DND-41 (cell line): Measurements from ENCODE around the gene TNIP3.

Source experiments
- EZH2 ChIP-seq: IDR thresholded peaks from 3 replicates; pipeline ENCODE4 v1.6.1; 2012; ENCODE audit warnings: borderline replicate concordance, low read depth, mild to moderate bottlenecking, moderate library complexity, low read length, inconsistent platforms; ENCODE audit not compliant: severe bottlenecking
- TF ChIP-seq, protein P1 (sequence below): IDR thresholded peaks from 2 replicates; pipeline ENCODE4 v1.5.1; 2012; ENCODE audit warnings: borderline replicate concordance, low read length, moderate library complexity, mild to moderate bottlenecking; ENCODE audit not compliant: poor library complexity, severe bottlenecking; ENCODE audit errors: extremely low read depth

DNA sequence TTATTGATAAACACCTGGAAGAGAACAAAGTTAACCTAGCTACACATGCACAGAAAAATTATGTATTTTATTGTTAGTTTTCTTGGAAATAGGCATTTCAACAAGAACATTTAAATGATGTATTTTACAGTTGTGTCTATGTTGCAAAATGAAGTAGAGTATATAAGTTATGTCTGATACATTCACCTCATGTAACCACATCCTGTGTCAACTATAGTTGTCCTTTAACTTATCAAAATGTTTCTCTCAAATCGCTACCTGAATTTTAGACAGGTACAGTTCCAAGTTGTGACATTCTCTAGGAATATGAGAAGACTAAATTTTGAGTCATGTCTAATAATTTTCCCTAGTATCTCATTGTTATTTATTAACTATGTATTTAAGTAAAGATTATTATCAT, 27.2 kb upstream of the TNIP3 start:
- TF ChIP-seq, protein P1, sequence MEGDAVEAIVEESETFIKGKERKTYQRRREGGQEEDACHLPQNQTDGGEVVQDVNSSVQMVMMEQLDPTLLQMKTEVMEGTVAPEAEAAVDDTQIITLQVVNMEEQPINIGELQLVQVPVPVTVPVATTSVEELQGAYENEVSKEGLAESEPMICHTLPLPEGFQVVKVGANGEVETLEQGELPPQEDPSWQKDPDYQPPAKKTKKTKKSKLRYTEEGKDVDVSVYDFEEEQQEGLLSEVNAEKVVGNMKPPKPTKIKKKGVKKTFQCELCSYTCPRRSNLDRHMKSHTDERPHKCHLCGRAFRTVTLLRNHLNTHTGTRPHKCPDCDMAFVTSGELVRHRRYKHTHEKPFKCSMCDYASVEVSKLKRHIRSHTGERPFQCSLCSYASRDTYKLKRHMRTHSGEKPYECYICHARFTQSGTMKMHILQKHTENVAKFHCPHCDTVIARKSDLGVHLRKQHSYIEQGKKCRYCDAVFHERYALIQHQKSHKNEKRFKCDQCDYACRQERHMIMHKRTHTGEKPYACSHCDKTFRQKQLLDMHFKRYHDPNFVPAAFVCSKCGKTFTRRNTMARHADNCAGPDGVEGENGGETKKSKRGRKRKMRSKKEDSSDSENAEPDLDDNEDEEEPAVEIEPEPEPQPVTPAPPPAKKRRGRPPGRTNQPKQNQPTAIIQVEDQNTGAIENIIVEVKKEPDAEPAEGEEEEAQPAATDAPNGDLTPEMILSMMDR = no peak
- no peak for TF ChIP-seq EZH2
